GM20431 (cell line): ENCODE data around the gene CALML5.

Source experiments
- in situ Hi-C: fragments of 300-500 bp; cut with MseI, MboI; formaldehyde crosslinking; loops from one replicate; pipeline ENCODE4 v1.15.0; 2020; ENCODE audit warnings: low sequenced_read_pairs; ENCODE audit not compliant: unreplicated experiment

Gene CALML5

DNA sequence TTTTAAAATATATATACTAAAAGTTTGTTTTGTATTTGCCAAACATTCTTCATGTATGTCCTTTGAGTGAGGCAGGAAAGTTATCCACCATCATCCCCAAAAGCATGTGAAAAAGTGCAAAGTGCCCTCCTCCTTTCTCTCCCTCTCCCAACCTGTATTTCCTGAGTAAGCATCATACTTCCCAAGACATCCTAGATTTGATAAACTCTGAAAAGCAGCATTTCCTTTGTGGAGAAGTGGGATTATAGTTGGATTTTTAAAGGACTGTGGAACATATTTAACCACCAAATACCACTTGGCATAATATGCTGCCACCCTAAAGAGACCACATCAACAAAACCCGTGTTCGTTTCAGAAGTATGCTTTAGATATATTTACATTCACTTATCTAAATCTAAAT, 50.1 kb downstream of the CALML5 start:
- in situ Hi-C loops: loop anchor here (10.0 kb wide), 1 partner anchor 176 kb away; no protein-coding TSS in a partner anchor
